Measurements from ENCODE around the gene GOLGA6C.
"Not testable (repeated sequence)": the region's sequence is repeated elsewhere in the genome, so short reads cannot be mapped to it uniquely, and the experiment has no call there.

Gene GOLGA6C

DNA sequence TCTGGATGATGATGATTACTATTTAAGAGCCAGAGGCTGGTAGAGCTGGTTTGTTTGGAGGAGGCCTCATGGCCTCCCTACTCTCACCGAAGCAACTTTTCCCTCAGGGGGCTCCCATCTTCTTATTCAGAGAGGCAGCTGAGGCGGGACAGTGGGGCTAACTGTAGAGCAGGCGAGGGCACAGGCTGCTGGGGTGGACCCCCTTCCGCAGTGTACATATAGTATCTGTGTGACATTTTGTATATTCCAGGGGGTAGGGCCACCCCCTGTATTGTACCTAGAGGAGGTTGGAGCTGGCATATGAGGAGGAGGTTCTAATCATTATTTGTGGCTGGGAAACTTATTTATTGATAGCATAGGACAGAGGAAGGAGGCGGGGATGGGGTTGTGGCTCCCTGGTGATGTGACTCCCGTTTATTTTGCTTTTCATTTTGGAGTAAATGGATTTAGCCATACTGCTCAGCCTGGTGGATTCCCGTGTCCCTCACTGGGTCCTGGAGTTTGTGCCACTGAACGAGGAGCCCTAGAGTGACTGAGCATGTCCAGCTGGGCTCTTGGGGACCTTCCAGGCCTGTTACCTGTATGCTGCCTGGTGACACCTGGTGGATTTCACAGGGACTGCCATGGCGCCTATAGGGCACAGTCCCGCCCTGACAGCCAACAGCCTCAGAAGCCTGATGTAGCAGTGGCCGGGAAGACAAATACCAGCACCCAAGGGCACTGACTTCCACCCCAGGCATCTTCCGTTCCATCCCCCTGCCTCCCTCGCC lies 40.6 kb downstream of the GOLGA6C start:
- not testable (repeated sequence) for H3K4ac ChIP-seq (ENCODE audit: low read length); H3K27me3 ChIP-seq (ENCODE audit: control insufficient read depth in 3 of 3, insufficient read depth in 3 of 3, low read depth in 1 of 3, low read length in 3 of 3); H3K4me2 ChIP-seq (ENCODE audit: insufficient read depth, low read length, poor library complexity, severe bottlenecking); H3K9ac ChIP-seq (ENCODE audit: low read depth, low read length, poor library complexity); H2AFZ ChIP-seq (ENCODE audit: low read length); H2BK15ac ChIP-seq (ENCODE audit: low read length); H3K9me3 ChIP-seq (replicated peaks in 1 of 2; ENCODE audit: control insufficient read depth in 2 of 2, insufficient read depth in 1 of 2, low read depth in 1 of 2, low read length in 2 of 2); H3K23ac ChIP-seq (ENCODE audit: low read depth, low read length, poor library complexity); H2AK5ac ChIP-seq (ENCODE audit: low read depth, low read length); H3K36me3 ChIP-seq (replicated peaks in 1 of 2; ENCODE audit: control insufficient read depth in 2 of 2, insufficient read depth in 2 of 2, low read length in 2 of 2); H3K4me3 ChIP-seq (ENCODE audit: low read length in 2 of 2); H3K14ac ChIP-seq (ENCODE audit: low read length); H3K4me1 ChIP-seq (ENCODE audit: control insufficient read depth in 2 of 2, insufficient read depth in 1 of 2, low read depth in 1 of 2, low read length in 2 of 2); H2BK5ac ChIP-seq (ENCODE audit: low read length); H3K27ac ChIP-seq (replicated peaks; ENCODE audit: low read length); H3K18ac ChIP-seq (ENCODE audit: low read length); H2BK12ac ChIP-seq (ENCODE audit: low read length); H3K79me1 ChIP-seq (ENCODE audit: low read depth, low read length); H4K91ac ChIP-seq (ENCODE audit: low read depth, low read length, poor library complexity); H2BK120ac ChIP-seq (ENCODE audit: low read depth, low read length); H4K8ac ChIP-seq (ENCODE audit: low read depth, low read length); DNase-seq (ENCODE audit: low spot score)
- no CpG with 5 or more reads among the region's 13 CpGs for WGBS, 2 donors (ENCODE audit: extremely low coverage in 2 of 2, insufficient read length in 2 of 2, insufficient replicate concordance in 1 of 2)

- H2BK12ac ChIP-seq (ENCODE audit: low read length); H3K4me2 ChIP-seq (ENCODE audit: insufficient read depth, low read length, poor library complexity, severe bottlenecking); H2AFZ ChIP-seq (ENCODE audit: low read length); H3K4me1 ChIP-seq (ENCODE audit: control insufficient read depth in 2 of 2, insufficient read depth in 1 of 2, low read depth in 1 of 2, low read length in 2 of 2); H3K27ac ChIP-seq (replicated peaks; ENCODE audit: low read length); H3K36me3 ChIP-seq (replicated peaks in 1 of 2; ENCODE audit: control insufficient read depth in 2 of 2, insufficient read depth in 2 of 2, low read length in 2 of 2); H3K14ac ChIP-seq (ENCODE audit: low read length); H2AK5ac ChIP-seq (ENCODE audit: low read depth, low read length); DNase-seq (ENCODE audit: low spot score); H3K4ac ChIP-seq (ENCODE audit: low read length); H2BK5ac ChIP-seq (ENCODE audit: low read length); H3K23ac ChIP-seq (ENCODE audit: low read depth, low read length, poor library complexity); H2BK120ac ChIP-seq (ENCODE audit: low read depth, low read length); H2BK15ac ChIP-seq (ENCODE audit: low read length); H3K18ac ChIP-seq (ENCODE audit: low read length); H4K8ac ChIP-seq (ENCODE audit: low read depth, low read length); H3K27me3 ChIP-seq (ENCODE audit: control insufficient read depth in 3 of 3, insufficient read depth in 3 of 3, low read depth in 1 of 3, low read length in 3 of 3); H3K9me3 ChIP-seq (replicated peaks in 1 of 2; ENCODE audit: control insufficient read depth in 2 of 2, insufficient read depth in 1 of 2, low read depth in 1 of 2, low read length in 2 of 2); H3K9ac ChIP-seq (ENCODE audit: low read depth, low read length, poor library complexity); H4K91ac ChIP-seq (ENCODE audit: low read depth, low read length, poor library complexity); H3K4me3 ChIP-seq (ENCODE audit: low read length in 2 of 2); H3K79me1 ChIP-seq (ENCODE audit: low read depth, low read length): not testable (repeated sequence)
- no CpG with 5 or more reads among the region's 6 CpGs for WGBS, 2 donors (ENCODE audit: extremely low coverage in 2 of 2, insufficient read length in 2 of 2, insufficient replicate concordance in 1 of 2)
Measured at GRCh38 chr15:75299311-75299688, 41.2 kb downstream of the GOLGA6C start.

DNA sequence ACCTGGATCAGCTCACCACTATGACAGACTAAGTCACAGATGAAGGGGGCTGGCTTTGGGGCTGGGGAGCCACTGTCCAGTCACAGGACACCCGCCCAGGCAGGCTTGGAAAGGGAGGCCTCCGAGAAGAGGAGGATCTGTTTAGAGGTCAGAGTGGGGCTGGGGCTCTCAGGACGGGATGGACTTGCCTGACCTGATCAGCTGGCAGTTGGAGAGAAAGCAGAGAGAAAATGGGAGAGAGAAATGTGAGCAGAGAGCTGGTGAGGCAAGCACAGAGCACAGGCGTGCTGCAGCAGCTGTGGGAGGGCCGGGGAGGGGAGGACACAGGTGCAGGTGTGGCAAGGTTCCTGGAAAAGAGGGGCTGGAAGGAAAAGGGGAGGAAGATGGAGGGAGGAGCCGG lies 41.9 kb downstream of the GOLGA6C start:
- not testable (repeated sequence) for H4K91ac ChIP-seq (ENCODE audit: low read depth, low read length, poor library complexity); H3K4ac ChIP-seq (ENCODE audit: low read length); DNase-seq (ENCODE audit: low spot score); H3K23ac ChIP-seq (ENCODE audit: low read depth, low read length, poor library complexity); H3K9me3 ChIP-seq (replicated peaks in 1 of 2; ENCODE audit: control insufficient read depth in 2 of 2, insufficient read depth in 1 of 2, low read depth in 1 of 2, low read length in 2 of 2); H2BK12ac ChIP-seq (ENCODE audit: low read length); H2AK5ac ChIP-seq (ENCODE audit: low read depth, low read length); H2BK5ac ChIP-seq (ENCODE audit: low read length); H3K4me2 ChIP-seq (ENCODE audit: insufficient read depth, low read length, poor library complexity, severe bottlenecking); H2AFZ ChIP-seq (ENCODE audit: low read length); H3K27ac ChIP-seq (replicated peaks; ENCODE audit: low read length); H2BK15ac ChIP-seq (ENCODE audit: low read length); H3K18ac ChIP-seq (ENCODE audit: low read length); H3K9ac ChIP-seq (ENCODE audit: low read depth, low read length, poor library complexity); H4K8ac ChIP-seq (ENCODE audit: low read depth, low read length); H3K79me1 ChIP-seq (ENCODE audit: low read depth, low read length); H3K4me1 ChIP-seq (ENCODE audit: control insufficient read depth in 2 of 2, insufficient read depth in 1 of 2, low read depth in 1 of 2, low read length in 2 of 2); H2BK120ac ChIP-seq (ENCODE audit: low read depth, low read length); H3K36me3 ChIP-seq (replicated peaks in 1 of 2; ENCODE audit: control insufficient read depth in 2 of 2, insufficient read depth in 2 of 2, low read length in 2 of 2); H3K4me3 ChIP-seq (ENCODE audit: low read length in 2 of 2); H3K14ac ChIP-seq (ENCODE audit: low read length); H3K27me3 ChIP-seq (ENCODE audit: control insufficient read depth in 3 of 3, insufficient read depth in 3 of 3, low read depth in 1 of 3, low read length in 3 of 3)
- WGBS, 2 donors (ENCODE audit: extremely low coverage in 2 of 2, insufficient read length in 2 of 2, insufficient replicate concordance in 1 of 2): no CpG with 5 or more reads among the region's 6 CpGs

GRCh38 chr15:75302318-75302717 lies 44.2 kb downstream of the GOLGA6C start:
- no peak overlapping the region for H2AK5ac ChIP-seq (ENCODE audit: low read depth, low read length)
- no peak for DNase-seq (ENCODE audit: low spot score)
- H2BK5ac ChIP-seq (ENCODE audit: low read length): peak overlapping the region; percentile 82
- no peak overlapping the region for H4K91ac ChIP-seq (ENCODE audit: low read depth, low read length, poor library complexity)
- H3K14ac ChIP-seq (ENCODE audit: low read length): no peak overlapping the region
- peak overlapping the region; percentile 31 for H3K23ac ChIP-seq (ENCODE audit: low read depth, low read length, poor library complexity)
- no peaks in the 10 kb centered on the region for H3K9me3 ChIP-seq (replicated peaks in 1 of 2; ENCODE audit: control insufficient read depth in 2 of 2, insufficient read depth in 1 of 2, low read depth in 1 of 2, low read length in 2 of 2)
- peak overlapping the region in 1 of 2 donors; percentile 35 for H3K4me3 ChIP-seq (ENCODE audit: low read length in 2 of 2)
- no peak overlapping the region for H2BK120ac ChIP-seq (ENCODE audit: low read depth, low read length)
- peak overlapping the region; percentile 71 for H3K18ac ChIP-seq (ENCODE audit: low read length)
- no peaks in the 10 kb centered on the region for H3K79me1 ChIP-seq (ENCODE audit: low read depth, low read length)
- H3K27ac ChIP-seq (replicated peaks; ENCODE audit: low read length): no peak overlapping the region
- no peak overlapping the region for H2AFZ ChIP-seq (ENCODE audit: low read length)
- no peak overlapping the region for H4K8ac ChIP-seq (ENCODE audit: low read depth, low read length)
- whole genome bisulfite sequencing, 2 donors (ENCODE audit: extremely low coverage in 2 of 2, insufficient read length in 2 of 2, insufficient replicate concordance in 1 of 2): no CpG with 5 or more reads among the region's 9 CpGs
- peaks cover 0 to 19% (median 0%) of the 10 kb centered on the region in 3 experiments for H3K27me3 ChIP-seq (ENCODE audit: control insufficient read depth in 3 of 3, insufficient read depth in 3 of 3, low read depth in 1 of 3, low read length in 3 of 3)
- H3K4me2 ChIP-seq (ENCODE audit: insufficient read depth, low read length, poor library complexity, severe bottlenecking): no peak overlapping the region
- H3K4ac ChIP-seq (ENCODE audit: low read length): no peak overlapping the region
- H2BK15ac ChIP-seq (ENCODE audit: low read length): peak overlapping the region; percentile 49
- peak overlapping the region; percentile 60 for H3K9ac ChIP-seq (ENCODE audit: low read depth, low read length, poor library complexity)
- H3K4me1 ChIP-seq (ENCODE audit: control insufficient read depth in 2 of 2, insufficient read depth in 1 of 2, low read depth in 1 of 2, low read length in 2 of 2): no peaks in the 10 kb centered on the region
- no peak overlapping the region for H2BK12ac ChIP-seq (ENCODE audit: low read length)
- H3K36me3 ChIP-seq (replicated peaks in 1 of 2; ENCODE audit: control insufficient read depth in 2 of 2, insufficient read depth in 2 of 2, low read length in 2 of 2): no peaks in the 10 kb centered on the region
